ENCODE results near the gene LYPD6. TPM values are rescaled to one million over a fixed set of nuclear protein-coding genes. Genes with fewer than 3 reads are reported as not detected.

LYPD6 gene
- total and polyA plus RNA-seq, 11 donors: 0.04 to 0.72 (median 0.12) TPM; not detected in 1

- Histone ChIP-seq H3K36me3 (no peaks in the 10 kb centered on the region), H3K4me3 (no peak overlapping the region), H3K27ac (no peak overlapping the region), H3K27me3 (peaks cover 0 to 4% (median 0%) of the 10 kb centered on the region in 9 donors), H3K4me1 (no peaks in the 10 kb centered on the region), H3K9me3 (no peaks in the 10 kb centered on the region)
- intact Hi-C loops (cut with DNase I): no loop called here
- no peak for ATAC-seq
- DNase-seq: no peak
- TF ChIP-seq CTCF (IDR thresholded peaks at IDR 0.05) (no peak), POLR2A (IDR thresholded peaks at IDR 0.05) (no peak)
- 50 to 65% (median 58%) methylated on average over 8 of the region's 8 CpGs for WGBS, 4 donors
Observed at GRCh38 chr2:149375801-149376361, 45.5 kb downstream of the LYPD6 start.

- no peak for DNase-seq
- no peaks in the 10 kb centered on the region for H3K4me1 ChIP-seq
- H3K36me3 ChIP-seq: no peaks in the 10 kb centered on the region
- no peak for TF ChIP-seq CTCF (IDR thresholded peaks at IDR 0.05)
- no peak overlapping the region for H3K4me3 ChIP-seq
- intact Hi-C loops (cut with DNase I): no loop called here
- H3K27ac ChIP-seq: no peak overlapping the region
- 78 to 94% (median 86%) methylated on average over 4 of the region's 4 CpGs for WGBS, 4 donors
- H3K27me3 ChIP-seq: peaks cover 0 to 4% (median 0%) of the 10 kb centered on the region in 9 donors
- H3K9me3 ChIP-seq: no peaks in the 10 kb centered on the region
- no peak for ATAC-seq
Observed at GRCh38 chr2:149380205-149380604, 49.8 kb downstream of the LYPD6 start.

- H3K4me1 ChIP-seq: no peaks in the 10 kb centered on the region
- H3K27ac ChIP-seq: no peak overlapping the region
- H3K27me3 ChIP-seq: peaks cover 0 to 4% (median 0%) of the 10 kb centered on the region in 9 donors
- H3K36me3 ChIP-seq: no peaks in the 10 kb centered on the region
- DNase-seq (no peak), ATAC-seq (no peak)
- TF ChIP-seq CTCF (IDR thresholded peaks at IDR 0.05) (no peak), POLR2A (IDR thresholded peaks at IDR 0.05) (no peak)
- intact Hi-C loops (cut with DNase I): no loop called here
- no peak overlapping the region for H3K4me3 ChIP-seq
- H3K9me3 ChIP-seq: no peaks in the 10 kb centered on the region
- WGBS, 4 donors: 67 to 78% (median 71%) methylated on average over 1 of the region's 1 CpG
Observed at GRCh38 chr2:149383340-149383739, 53.0 kb downstream of the LYPD6 start.

- Histone ChIP-seq H3K36me3 (no peaks in the 10 kb centered on the region), H3K4me3 (no peak overlapping the region), H3K4me1 (no peaks in the 10 kb centered on the region), H3K27ac (no peak overlapping the region), H3K27me3 (no peaks in the 10 kb centered on the region), H3K9me3 (no peaks in the 10 kb centered on the region)
- no peak for ATAC-seq
- no peak for DNase-seq
- no peak for TF ChIP-seq CTCF (IDR thresholded peaks at IDR 0.05)
- TF ChIP-seq POLR2A (IDR thresholded peaks at IDR 0.05): no peak
- WGBS, 4 donors: 55 to 63% (median 59%) methylated on average over 1 of the region's 1 CpG
- intact Hi-C loops (cut with DNase I): no loop called here
Observed at GRCh38 chr2:149385350-149385749, 55.0 kb downstream of the LYPD6 start.
